Progenitor cell of endocrine pancreas (in vitro differentiated cells): ENCODE results near the gene ATXN7L1. TPM values are rescaled to one million over a fixed set of nuclear protein-coding genes. Genes with fewer than 3 reads are reported as not detected.
A peak's percentile ranks its signal among the peaks of the same experiment; 100 is the strongest.
"Not testable (repeated sequence)": the region's sequence is repeated elsewhere in the genome, so short reads cannot be mapped to it uniquely, and the experiment has no call there.

ENCODE experiments used
- DNase-seq: peaks from one replicate; pipeline ENCODE4 v3.0.0; 2021; ENCODE audit warnings: low spot score; ENCODE audit not compliant: unreplicated experiment
- H3K27ac Mint-ChIP-seq: 2 replicates; pipeline ENCODE4 v1.8.0; 2021; ENCODE audit warnings: mild to moderate bottlenecking, moderate library complexity, mixed read lengths
- H3K27me3 Mint-ChIP-seq: 2 replicates; pipeline ENCODE4 v1.8.0; 2021; ENCODE audit warnings: mixed read lengths
- H3K36me3 Mint-ChIP-seq: 2 replicates; pipeline ENCODE4 v1.8.0; 2022; ENCODE audit warnings: mixed read lengths; ENCODE audit not compliant: insufficient read depth
- H3K4me1 Mint-ChIP-seq: 2 replicates; pipeline ENCODE4 v1.8.0; 2021; ENCODE audit warnings: low read depth, mixed read lengths
- H3K4me3 Mint-ChIP-seq: 2 replicates; pipeline ENCODE4 v1.8.0; 2021; ENCODE audit warnings: low read depth, mild to moderate bottlenecking, moderate library complexity, mixed read lengths
- H3K9me3 Mint-ChIP-seq: 2 replicates; pipeline ENCODE4 v1.8.0; 2021; ENCODE audit warnings: low read depth, mixed read lengths
- total RNA-seq: library from RNA; stranded (reverse); gene quantifications from 2 replicates; pipeline ENCODE4 v1.2.1, GENCODE V29; 2021
- TF ChIP-seq, protein P1 (sequence below): fragments of 200-600 bp; sonication (generic); IDR thresholded peaks from one replicate; pipeline ENCODE4 v1.5.0; 2021; ENCODE audit warnings: antibody characterized with exemption, mild to moderate bottlenecking; ENCODE audit not compliant: unreplicated experiment

ATXN7L1 gene
- total RNA-seq, 1 donor from 2014 or later = 18.3 TPM

DNA sequence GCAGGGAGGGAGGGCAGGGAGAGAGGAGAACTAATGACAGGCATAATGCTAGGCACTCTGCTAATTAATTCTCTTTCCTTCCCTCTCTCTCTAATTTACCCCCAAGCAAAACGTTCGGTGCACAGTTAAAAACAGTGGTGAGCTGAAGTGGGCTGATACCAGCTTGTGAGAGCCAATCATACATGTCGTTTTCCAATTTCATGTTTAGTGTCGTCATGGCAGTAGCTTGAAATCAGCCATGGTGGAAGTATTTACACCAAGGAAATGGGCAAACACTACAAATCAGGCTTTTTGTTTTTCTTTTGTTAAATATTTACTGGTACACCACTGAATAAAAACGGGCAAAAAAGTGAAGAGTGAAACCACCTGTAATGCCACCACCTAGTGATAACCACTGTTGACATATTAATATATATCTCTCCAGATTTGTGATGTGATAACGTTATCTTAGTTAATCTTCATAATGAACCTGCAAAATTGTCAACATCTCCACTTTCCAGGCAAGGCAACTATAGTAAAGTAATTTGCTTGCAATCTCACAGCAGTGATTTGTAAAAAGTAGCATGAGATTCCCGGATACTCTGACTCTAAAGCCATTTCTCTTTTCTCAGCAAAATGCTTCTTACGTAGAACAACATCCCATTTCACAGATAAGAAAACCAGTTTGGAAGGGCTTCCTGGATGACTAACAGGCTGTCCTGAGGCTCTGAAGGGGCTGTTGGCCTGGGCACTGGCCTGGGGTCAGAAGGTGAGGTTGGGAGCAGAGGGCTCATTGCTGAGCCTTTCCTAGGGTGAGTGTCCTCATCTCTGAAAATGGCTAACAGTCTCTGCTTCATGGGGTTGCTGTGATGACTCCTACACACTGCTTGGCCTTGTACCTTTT is 83.7 kb downstream of the ATXN7L1 start:
- Mint-ChIP-seq H3K4me1 (peaks cover 7% of the 10 kb centered on the region), H3K4me3 (no peak overlapping the region), H3K27ac (no peak overlapping the region), H3K9me3 (peaks cover 6% of the 10 kb centered on the region), H3K27me3 (peaks cover 76% of the 10 kb centered on the region), H3K36me3 (peaks cover 9% of the 10 kb centered on the region)
- TF ChIP-seq, protein P1, sequence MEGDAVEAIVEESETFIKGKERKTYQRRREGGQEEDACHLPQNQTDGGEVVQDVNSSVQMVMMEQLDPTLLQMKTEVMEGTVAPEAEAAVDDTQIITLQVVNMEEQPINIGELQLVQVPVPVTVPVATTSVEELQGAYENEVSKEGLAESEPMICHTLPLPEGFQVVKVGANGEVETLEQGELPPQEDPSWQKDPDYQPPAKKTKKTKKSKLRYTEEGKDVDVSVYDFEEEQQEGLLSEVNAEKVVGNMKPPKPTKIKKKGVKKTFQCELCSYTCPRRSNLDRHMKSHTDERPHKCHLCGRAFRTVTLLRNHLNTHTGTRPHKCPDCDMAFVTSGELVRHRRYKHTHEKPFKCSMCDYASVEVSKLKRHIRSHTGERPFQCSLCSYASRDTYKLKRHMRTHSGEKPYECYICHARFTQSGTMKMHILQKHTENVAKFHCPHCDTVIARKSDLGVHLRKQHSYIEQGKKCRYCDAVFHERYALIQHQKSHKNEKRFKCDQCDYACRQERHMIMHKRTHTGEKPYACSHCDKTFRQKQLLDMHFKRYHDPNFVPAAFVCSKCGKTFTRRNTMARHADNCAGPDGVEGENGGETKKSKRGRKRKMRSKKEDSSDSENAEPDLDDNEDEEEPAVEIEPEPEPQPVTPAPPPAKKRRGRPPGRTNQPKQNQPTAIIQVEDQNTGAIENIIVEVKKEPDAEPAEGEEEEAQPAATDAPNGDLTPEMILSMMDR = no peak
- DNase-seq = no peak

DNA sequence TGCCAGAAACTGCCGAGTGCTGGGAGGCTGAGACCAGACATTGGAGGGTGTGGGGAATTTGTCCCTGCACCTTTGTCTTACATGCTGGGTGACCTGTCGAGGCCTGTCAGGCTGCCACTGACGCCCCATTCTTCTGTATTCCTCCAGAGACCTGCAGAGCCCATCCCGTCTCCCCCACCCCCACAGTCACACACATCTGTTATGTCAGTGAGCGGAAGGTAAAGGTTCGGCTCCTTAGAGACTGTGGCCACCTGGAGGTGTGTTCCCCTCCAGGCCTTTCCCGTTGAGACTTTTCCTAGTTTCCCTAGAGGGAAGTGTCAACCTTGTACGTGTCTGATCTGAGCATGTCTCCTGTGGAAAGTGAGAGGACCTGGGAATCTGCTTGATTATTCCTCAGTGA is 84.5 kb downstream of the ATXN7L1 start:
- DNase-seq = no peak
- Mint-ChIP-seq H3K4me1 (peaks cover 4% of the 10 kb centered on the region), H3K27ac (peak overlapping the region; percentile 49), H3K9me3 (peaks cover 6% of the 10 kb centered on the region), H3K4me3 (no peak overlapping the region), H3K36me3 (peaks cover 9% of the 10 kb centered on the region), H3K27me3 (peaks cover 68% of the 10 kb centered on the region)
- TF ChIP-seq, protein P1 = no peak

DNA sequence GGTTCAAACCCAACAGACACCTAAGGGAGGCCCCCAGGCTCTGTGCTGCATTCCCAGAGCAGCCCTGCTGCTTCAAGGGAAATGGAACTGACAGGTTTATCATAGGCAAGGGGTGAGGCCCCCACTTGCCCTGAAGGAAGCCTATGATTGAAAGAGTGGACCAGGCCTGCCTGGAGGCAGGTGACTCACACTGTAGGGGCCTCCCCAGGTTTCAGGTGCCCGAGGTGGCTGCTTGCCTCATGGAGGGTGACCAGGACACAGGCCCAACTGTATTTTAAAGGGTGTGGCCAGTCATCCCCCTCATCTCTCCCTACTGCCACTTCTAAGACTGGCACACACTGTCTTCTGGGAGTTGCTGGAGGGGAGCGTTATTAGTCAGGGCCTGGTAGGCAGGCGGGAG is 85.4 kb downstream of the ATXN7L1 start:
- no peak overlapping the region for H3K4me3 Mint-ChIP-seq
- H3K27me3 Mint-ChIP-seq = peaks cover 60% of the 10 kb centered on the region
- no peak for DNase-seq
- peaks cover 9% of the 10 kb centered on the region for H3K36me3 Mint-ChIP-seq
- H3K9me3 Mint-ChIP-seq = peaks cover 6% of the 10 kb centered on the region
- no peak overlapping the region for H3K27ac Mint-ChIP-seq
- TF ChIP-seq, protein P1 = no peak
- H3K4me1 Mint-ChIP-seq = peaks cover 4% of the 10 kb centered on the region

DNA sequence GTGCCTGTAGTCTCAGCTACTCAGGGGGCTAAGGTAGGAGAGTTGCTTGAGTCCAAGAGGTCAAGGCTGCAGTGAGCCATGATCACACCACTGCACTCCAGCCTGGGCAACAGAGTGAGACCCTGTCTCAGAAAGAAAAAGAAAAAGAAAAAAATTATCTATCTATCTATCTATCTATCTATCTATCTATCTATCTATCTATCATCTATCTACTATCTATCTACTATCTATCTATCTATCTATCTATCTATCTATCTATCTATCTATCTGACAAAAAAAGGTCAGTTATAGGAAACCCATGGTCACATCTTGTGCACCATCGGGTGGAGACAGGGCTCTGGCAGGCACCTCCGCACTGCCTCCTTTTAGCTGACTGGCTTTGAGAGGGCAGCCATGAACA is 85.9 kb downstream of the ATXN7L1 start:
- H3K4me1 Mint-ChIP-seq, H3K27ac Mint-ChIP-seq, H3K9me3 Mint-ChIP-seq, H3K36me3 Mint-ChIP-seq, H3K4me3 Mint-ChIP-seq, DNase-seq: not testable (repeated sequence)
- H3K27me3 Mint-ChIP-seq = peaks cover 56% of the 10 kb centered on the region

DNA sequence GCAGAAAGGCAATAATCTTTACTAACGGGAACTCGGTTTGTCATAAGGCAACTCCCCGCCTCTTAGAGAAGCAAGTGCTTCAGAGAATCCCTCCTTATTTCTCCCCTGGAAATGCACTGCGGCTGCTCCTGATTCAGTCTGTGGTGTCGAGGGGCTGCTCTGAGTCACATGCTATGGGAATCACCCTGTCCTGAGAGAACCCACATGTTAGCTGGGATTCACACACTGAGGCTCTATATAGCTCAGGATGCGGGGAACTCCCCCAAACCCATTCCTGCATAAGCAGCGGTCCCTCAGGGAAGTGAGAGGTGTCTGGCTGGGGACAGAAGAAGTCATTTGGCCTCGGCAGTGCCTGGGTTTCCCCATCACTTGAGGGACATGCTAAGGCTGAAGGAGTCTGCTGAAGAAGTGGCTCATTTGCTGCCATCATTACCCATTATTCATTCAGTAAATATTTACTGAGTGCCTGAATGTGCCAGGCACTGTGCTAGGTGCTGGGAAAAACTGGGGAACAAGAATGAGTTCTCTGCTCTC is 87.5 kb downstream of the ATXN7L1 start:
- no peak overlapping the region for H3K27ac Mint-ChIP-seq
- H3K9me3 Mint-ChIP-seq = peaks cover 6% of the 10 kb centered on the region

More for the DNA sequence above, 87.5 kb downstream of the ATXN7L1 start:
- Mint-ChIP-seq H3K4me1 (no peaks in the 10 kb centered on the region), H3K4me3 (no peak overlapping the region), H3K27me3 (peaks cover 49% of the 10 kb centered on the region), H3K36me3 (peaks cover 10% of the 10 kb centered on the region)
- TF ChIP-seq, protein P1 = no peak
- no peak for DNase-seq
